ENCODE data around the gene PWWP3B. TPM values are rescaled to one million over a fixed set of nuclear protein-coding genes. Genes with fewer than 3 reads are reported as not detected.
"Not testable (repeated sequence)": the region's sequence is repeated elsewhere in the genome, so short reads cannot be mapped to it uniquely, and the experiment has no call there.

Gene PWWP3B
- not detected in 2 replicates for total RNA-seq

- H3K36me3 Mint-ChIP-seq (ENCODE audit: low read depth) = no peaks in the 10 kb centered on the region
- no peaks in the 10 kb centered on the region for H3K27me3 Mint-ChIP-seq (ENCODE audit: insufficient read depth)
These were observed at the start of gene PWWP3B for GRCh38 chrX:106168107-106168506. Gene PWWP3B, plus strand, starts transcription at chrX:106168305. Its CDS starts 37,128 bp downstream, at chrX:106205433.

DNA sequence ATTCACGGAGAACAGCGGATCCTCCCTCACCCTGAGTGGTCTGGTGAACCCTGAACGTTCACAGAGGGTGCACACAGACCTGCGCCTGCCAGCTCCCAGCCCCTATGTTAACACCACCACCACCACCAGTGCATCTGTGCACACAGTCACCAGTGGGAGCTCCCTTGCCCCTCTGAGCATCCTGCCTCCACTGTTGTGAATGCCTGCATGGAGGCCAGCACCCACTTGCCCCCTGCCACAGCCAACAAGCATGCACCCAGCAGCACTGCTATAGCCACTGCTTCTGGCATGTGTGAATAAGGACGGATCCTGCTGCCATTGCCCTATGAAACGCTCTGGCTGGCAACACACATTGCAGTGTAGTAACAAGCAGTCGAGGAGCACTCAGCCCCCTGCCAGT lies 29.1 kb upstream of the PWWP3B start:
- Mint-ChIP-seq H3K27me3 (ENCODE audit: insufficient read depth) (no peaks in the 10 kb centered on the region), H3K4me1 (ENCODE audit: low read depth) (no peaks in the 10 kb centered on the region), H3K27ac (no peak overlapping the region), H3K4me3 (no peak overlapping the region), H3K36me3 (ENCODE audit: low read depth) (no peaks in the 10 kb centered on the region), H3K9me3 (peaks cover 5% of the 10 kb centered on the region)
- intact Hi-C loops (cut with micrococcal nuclease) = no loop called here
- DNase-seq (ENCODE audit: low spot score) = no peak

More at GRCh38 chrX:106168107-106168506, at the start of gene PWWP3B:
- Mint-ChIP-seq H3K4me3 (no peak within 1 kb of the TSS), H3K9me3 (no peaks in the 10 kb centered on the region), H3K4me1 (ENCODE audit: low read depth) (no peaks in the 10 kb centered on the region), H3K27ac (no peak within 1 kb of the TSS)
- intact Hi-C loops (cut with micrococcal nuclease) = no loop called here
- DNase-seq (ENCODE audit: low spot score) = no peak

DNA sequence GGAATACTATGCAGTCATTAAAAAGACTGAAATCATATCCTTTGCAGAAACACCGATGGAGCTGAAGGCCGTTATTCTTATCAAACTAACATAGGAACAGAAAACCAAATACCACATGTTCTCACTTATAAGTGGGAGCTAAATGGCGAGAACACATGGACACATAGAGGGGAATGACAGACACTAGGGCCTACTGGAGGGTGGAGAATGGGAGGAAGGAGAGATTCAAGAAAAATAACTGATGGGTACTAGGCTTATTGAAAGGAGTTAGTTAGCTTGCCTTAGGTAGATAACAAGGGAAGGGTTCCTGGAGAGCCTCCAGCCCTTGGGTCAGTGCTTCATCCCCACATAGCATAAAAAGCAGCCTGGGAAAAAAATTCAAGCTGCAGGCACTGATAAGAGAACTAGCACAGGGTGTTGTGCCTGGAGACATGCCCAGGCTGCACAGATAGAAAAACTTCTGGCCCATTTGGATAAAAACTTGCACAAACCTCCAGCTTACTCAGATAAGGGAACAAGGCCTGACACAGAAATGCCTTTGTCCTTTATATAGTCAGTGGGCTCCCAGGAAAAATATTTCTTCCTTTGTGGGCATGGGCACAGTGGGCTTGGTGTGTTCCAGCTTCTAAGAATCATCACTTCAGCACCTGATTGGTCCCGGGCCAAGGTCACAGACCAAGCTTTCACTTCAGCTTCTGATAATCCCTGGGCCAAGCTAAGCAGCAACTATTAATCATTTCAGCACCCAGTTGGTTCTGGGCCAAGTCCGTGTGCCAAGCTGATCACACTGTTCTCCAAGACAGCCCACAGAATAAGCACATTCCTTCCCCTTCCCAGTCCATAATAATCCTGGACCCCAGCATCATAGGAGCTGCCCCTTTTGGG lies 23.1 kb upstream of the PWWP3B start:
- no peaks in the 10 kb centered on the region for H3K4me1 Mint-ChIP-seq (ENCODE audit: low read depth)
- no peaks in the 10 kb centered on the region for H3K27me3 Mint-ChIP-seq (ENCODE audit: insufficient read depth)
- peaks cover 5% of the 10 kb centered on the region for H3K9me3 Mint-ChIP-seq
- no peak for DNase-seq (ENCODE audit: low spot score)
- H3K36me3 Mint-ChIP-seq (ENCODE audit: low read depth) = no peaks in the 10 kb centered on the region
- intact Hi-C loops (cut with micrococcal nuclease) = no loop called here
- H3K27ac Mint-ChIP-seq = no peak overlapping the region
- H3K4me3 Mint-ChIP-seq = no peak overlapping the region

DNA sequence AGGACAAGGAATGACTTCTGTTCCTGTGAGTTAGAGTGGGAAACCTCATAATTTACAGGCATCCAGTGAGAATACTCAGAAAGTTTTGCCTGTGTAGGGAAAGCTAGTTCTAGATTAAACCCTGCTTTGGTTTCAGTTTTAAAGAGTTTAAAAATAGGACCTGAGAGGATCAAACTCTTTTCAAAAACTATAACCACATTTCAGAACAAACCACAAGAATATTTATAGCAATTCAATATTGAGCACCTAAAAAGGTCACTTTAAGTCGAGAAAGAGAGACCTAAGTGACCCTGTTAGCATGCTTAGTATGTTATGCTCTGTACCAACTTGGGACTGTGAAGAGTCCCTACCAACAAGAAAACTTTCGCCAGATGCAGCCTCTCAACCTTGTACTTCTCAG lies 17.4 kb upstream of the PWWP3B start:
- no peak for DNase-seq (ENCODE audit: low spot score)
- H3K4me1 Mint-ChIP-seq (ENCODE audit: low read depth) = no peaks in the 10 kb centered on the region
- H3K9me3 Mint-ChIP-seq = no peaks in the 10 kb centered on the region
- no peaks in the 10 kb centered on the region for H3K36me3 Mint-ChIP-seq (ENCODE audit: low read depth)
- no peak overlapping the region for H3K4me3 Mint-ChIP-seq
- H3K27me3 Mint-ChIP-seq (ENCODE audit: insufficient read depth) = no peaks in the 10 kb centered on the region
- H3K27ac Mint-ChIP-seq = no peak overlapping the region
- intact Hi-C loops (cut with micrococcal nuclease) = no loop called here

DNA sequence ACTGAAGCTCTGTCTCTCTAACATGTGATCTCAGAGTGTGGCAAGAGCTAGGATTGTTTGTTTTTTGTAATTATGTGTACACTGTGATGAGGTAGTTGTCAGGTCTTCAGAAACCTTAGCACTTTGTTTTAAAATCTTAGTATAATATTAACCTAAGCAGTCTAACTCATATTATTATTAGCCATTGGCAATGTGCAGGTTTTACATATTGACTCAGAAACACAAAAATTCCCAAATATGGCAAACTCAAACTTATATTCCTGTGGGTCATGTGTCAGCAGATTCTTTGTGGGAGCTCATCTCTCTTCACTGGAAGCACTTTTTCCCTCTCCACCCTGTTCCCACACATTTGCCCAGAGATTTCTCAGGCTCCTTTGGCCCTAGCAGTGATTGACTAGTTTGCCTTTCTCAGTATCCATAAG lies 8.2 kb upstream of the PWWP3B start:
- intact Hi-C loops (cut with micrococcal nuclease) = no loop called here
- H3K36me3 Mint-ChIP-seq (ENCODE audit: low read depth) = no peaks in the 10 kb centered on the region
- H3K4me1 Mint-ChIP-seq (ENCODE audit: low read depth) = no peaks in the 10 kb centered on the region

DNA sequence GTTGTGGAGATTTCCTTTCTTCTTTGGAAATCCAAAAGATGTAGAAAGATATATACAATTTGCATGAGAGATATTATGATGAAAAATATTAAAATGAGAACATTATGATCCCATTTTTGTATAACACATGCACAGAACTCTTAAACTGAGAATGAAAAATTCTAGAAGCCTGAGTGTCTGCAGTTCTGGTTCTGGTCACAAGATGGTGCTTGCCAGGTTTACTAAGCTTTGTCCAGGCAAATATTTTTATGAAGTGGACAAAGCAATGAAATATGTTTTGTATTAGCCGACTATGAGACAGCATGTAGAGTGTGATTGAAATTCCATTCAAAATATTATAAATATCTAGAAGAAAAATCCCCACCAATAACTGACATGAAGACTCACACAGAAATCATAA lies 2.2 kb downstream of the PWWP3B start:
- no peaks in the 10 kb centered on the region for H3K27me3 Mint-ChIP-seq (ENCODE audit: insufficient read depth)
- no peak for DNase-seq (ENCODE audit: low spot score)
- H3K9me3 Mint-ChIP-seq = no peaks in the 10 kb centered on the region
- no peak overlapping the region for H3K27ac Mint-ChIP-seq
- no peak overlapping the region for H3K4me3 Mint-ChIP-seq
- intact Hi-C loops (cut with micrococcal nuclease) = no loop called here
- no peaks in the 10 kb centered on the region for H3K36me3 Mint-ChIP-seq (ENCODE audit: low read depth)
- H3K4me1 Mint-ChIP-seq (ENCODE audit: low read depth) = no peaks in the 10 kb centered on the region

More for the DNA sequence above, 8.2 kb upstream of the PWWP3B start:
- no peak overlapping the region for H3K27ac Mint-ChIP-seq
- H3K9me3 Mint-ChIP-seq = no peaks in the 10 kb centered on the region
- no peaks in the 10 kb centered on the region for H3K27me3 Mint-ChIP-seq (ENCODE audit: insufficient read depth)
- DNase-seq (ENCODE audit: low spot score) = no peak
- H3K4me3 Mint-ChIP-seq = no peak overlapping the region

DNA sequence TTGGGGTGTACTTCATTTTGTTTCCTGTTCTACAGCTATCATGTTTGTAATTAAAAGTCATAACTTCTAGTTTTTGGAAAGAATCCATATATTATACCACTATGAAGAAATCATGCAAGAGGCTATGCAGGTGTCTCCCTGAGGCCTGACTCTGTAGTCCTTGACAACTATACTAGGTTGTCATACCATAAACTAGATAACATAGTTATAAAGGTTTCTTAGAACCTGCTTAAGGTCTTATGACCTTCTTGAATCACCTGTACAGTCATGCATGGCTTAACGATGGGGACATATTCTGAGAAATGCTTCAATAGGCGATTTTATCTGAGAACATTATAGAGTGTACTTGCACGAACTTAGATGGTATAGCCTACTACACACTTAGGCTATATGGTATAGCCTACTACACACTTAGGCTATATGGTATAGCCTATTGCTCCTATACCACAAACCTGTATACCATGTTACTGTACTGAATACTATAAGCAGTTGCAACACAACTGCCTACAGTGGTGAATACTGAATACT lies 3.3 kb downstream of the PWWP3B start:
- no peak for DNase-seq (ENCODE audit: low spot score)
- Mint-ChIP-seq H3K4me3 (no peak overlapping the region), H3K9me3 (no peaks in the 10 kb centered on the region)

GRCh38 chrX:106177106-106177981 lies 9.2 kb downstream of the PWWP3B start:
- no peak overlapping the region for H3K27ac Mint-ChIP-seq
- no peak for DNase-seq (ENCODE audit: low spot score)
- no peaks in the 10 kb centered on the region for H3K4me1 Mint-ChIP-seq (ENCODE audit: low read depth)
- intact Hi-C loops (cut with micrococcal nuclease) = no loop called here
- H3K4me3 Mint-ChIP-seq = no peak overlapping the region
- H3K9me3 Mint-ChIP-seq = peaks cover 4% of the 10 kb centered on the region
- no peaks in the 10 kb centered on the region for H3K27me3 Mint-ChIP-seq (ENCODE audit: insufficient read depth)
- no peaks in the 10 kb centered on the region for H3K36me3 Mint-ChIP-seq (ENCODE audit: low read depth)

More for the DNA sequence above, 3.3 kb downstream of the PWWP3B start:
- Mint-ChIP-seq H3K27ac (no peak overlapping the region), H3K4me1 (ENCODE audit: low read depth) (no peaks in the 10 kb centered on the region), H3K36me3 (ENCODE audit: low read depth) (no peaks in the 10 kb centered on the region), H3K27me3 (ENCODE audit: insufficient read depth) (no peaks in the 10 kb centered on the region)
- intact Hi-C loops (cut with micrococcal nuclease) = no loop called here

DNA sequence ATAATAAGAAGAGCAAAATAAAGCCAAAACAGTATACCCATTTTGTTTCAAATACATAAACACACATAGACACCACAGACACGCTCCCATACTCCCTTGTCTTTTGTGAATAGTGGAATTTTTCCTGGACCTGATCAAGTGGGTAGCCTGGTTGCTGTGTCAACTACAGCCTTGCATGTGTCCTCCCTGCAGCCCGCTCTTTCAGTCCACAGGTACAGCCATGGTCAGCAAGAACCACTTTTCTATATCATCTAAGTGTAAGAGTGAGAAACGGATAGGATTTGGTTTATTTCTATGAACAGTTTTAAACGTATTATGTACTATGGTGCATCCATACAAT lies 9.8 kb downstream of the PWWP3B start:
- intact Hi-C loops (cut with micrococcal nuclease) = no loop called here
- Mint-ChIP-seq H3K4me3 (no peak overlapping the region), H3K27me3 (ENCODE audit: insufficient read depth) (no peaks in the 10 kb centered on the region), H3K36me3 (ENCODE audit: low read depth) (no peaks in the 10 kb centered on the region), H3K9me3 (peaks cover 8% of the 10 kb centered on the region), H3K27ac (no peak overlapping the region), H3K4me1 (ENCODE audit: low read depth) (no peaks in the 10 kb centered on the region)
- no peak for DNase-seq (ENCODE audit: low spot score)

GRCh38 chrX:106178826-106179225 lies 10.7 kb downstream of the PWWP3B start:
- H3K27ac Mint-ChIP-seq = no peak overlapping the region
- no peak for DNase-seq (ENCODE audit: low spot score)
- no peak overlapping the region for H3K4me3 Mint-ChIP-seq
- H3K27me3 Mint-ChIP-seq (ENCODE audit: insufficient read depth) = no peaks in the 10 kb centered on the region
- H3K36me3 Mint-ChIP-seq (ENCODE audit: low read depth) = no peaks in the 10 kb centered on the region
- intact Hi-C loops (cut with micrococcal nuclease) = no loop called here
- H3K9me3 Mint-ChIP-seq = peaks cover 8% of the 10 kb centered on the region
- no peaks in the 10 kb centered on the region for H3K4me1 Mint-ChIP-seq (ENCODE audit: low read depth)

GRCh38 chrX:106183685-106184084 lies 15.6 kb downstream of the PWWP3B start:
- H3K27ac Mint-ChIP-seq; DNase-seq (ENCODE audit: low spot score); H3K9me3 Mint-ChIP-seq; H3K27me3 Mint-ChIP-seq (ENCODE audit: insufficient read depth); intact Hi-C loops (cut with micrococcal nuclease); H3K4me1 Mint-ChIP-seq (ENCODE audit: low read depth); H3K36me3 Mint-ChIP-seq (ENCODE audit: low read depth); H3K4me3 Mint-ChIP-seq: not testable (repeated sequence)

- no peaks in the 10 kb centered on the region for H3K27me3 Mint-ChIP-seq (ENCODE audit: insufficient read depth)
- H3K27ac Mint-ChIP-seq = no peak overlapping the region
- H3K36me3 Mint-ChIP-seq (ENCODE audit: low read depth) = no peaks in the 10 kb centered on the region
- no peaks in the 10 kb centered on the region for H3K9me3 Mint-ChIP-seq
- intact Hi-C loops (cut with micrococcal nuclease) = no loop called here
- no peak overlapping the region for H3K4me3 Mint-ChIP-seq
- no peak for DNase-seq (ENCODE audit: low spot score)
- no peaks in the 10 kb centered on the region for H3K4me1 Mint-ChIP-seq (ENCODE audit: low read depth)
These were observed 33.5 kb downstream of the PWWP3B start for GRCh38 chrX:106201502-106202178.

All from activated T-helper 1 cell treated with anti-CD3 and anti-CD28 coated beads, Interleukin-12 subunit alpha, Interleukin-12 subunit beta, Interleukin-2, Interleukin-4 antibody, amounts not matched to agents 30 ng/mL and 10 ng/mL and 1 ng/mL, durations not matched to agents 14 hours and 24 hours and 36 hours (primary cell).